UCSD-AML1 (cell line): Measurements from ENCODE around the gene GHR.
A peak's percentile ranks its signal among the peaks of the same experiment; 100 is the strongest.

Experiments used
- DNase-seq: peaks from one replicate; lab custom pipeline; 2025; ENCODE audit not compliant: unreplicated experiment; lab: John Stamatoyannopoulos, UW

GHR gene

GRCh38 chr5:42423285-42424165 lies at the start of gene GHR:
TSS of gene GHR (plus strand) at chr5:42423439. CDS start at chr5:42565875, 142,436 bp downstream.
- peak; percentile 60 for DNase-seq

GRCh38 chr5:42374679-42375273 lies 48.5 kb upstream of the GHR start:
- no peak for DNase-seq

GRCh38 chr5:42377496-42377895 lies 45.7 kb upstream of the GHR start:
- no peak for DNase-seq

GRCh38 chr5:42381973-42382372 lies 41.3 kb upstream of the GHR start:
- no peak for DNase-seq

- DNase-seq = no peak
These were observed 35.7 kb upstream of the GHR start for GRCh38 chr5:42387563-42387962.

GRCh38 chr5:42390115-42390514 lies 33.1 kb upstream of the GHR start:
- no peak for DNase-seq

GRCh38 chr5:42392917-42393316 lies 30.3 kb upstream of the GHR start:
- DNase-seq = no peak

- DNase-seq = no peak
These were observed 27.1 kb upstream of the GHR start for GRCh38 chr5:42396111-42396510.

- no peak for DNase-seq
These were observed 26.0 kb upstream of the GHR start for GRCh38 chr5:42397267-42397666.

GRCh38 chr5:42399702-42400101 lies 23.5 kb upstream of the GHR start:
- DNase-seq = no peak

GRCh38 chr5:42400474-42400873 lies 22.8 kb upstream of the GHR start:
- no peak for DNase-seq

- DNase-seq = no peak
These were observed 20.0 kb upstream of the GHR start for GRCh38 chr5:42403236-42403635.

- no peak for DNase-seq
These were observed 18.9 kb upstream of the GHR start for GRCh38 chr5:42404366-42404765.

- DNase-seq = no peak
These were observed 3.9 kb upstream of the GHR start for GRCh38 chr5:42419294-42419693.

GRCh38 chr5:42422656-42423280 lies 471 bp upstream of the GHR start:
- no peak for DNase-seq

- DNase-seq = no peak
These were observed 2.8 kb downstream of the GHR start for GRCh38 chr5:42426016-42426415.

GRCh38 chr5:42429694-42430093 lies 6.5 kb downstream of the GHR start:
- DNase-seq = no peak

- no peak for DNase-seq
These were observed 10.9 kb downstream of the GHR start for GRCh38 chr5:42434047-42434724.

GRCh38 chr5:42436051-42436450 lies 12.8 kb downstream of the GHR start:
- DNase-seq = no peak

- DNase-seq = no peak
These were observed 31.2 kb downstream of the GHR start for GRCh38 chr5:42454216-42454995.

- DNase-seq = no peak
These were observed 37.8 kb downstream of the GHR start for GRCh38 chr5:42461033-42461432.
